ENCODE results near the gene RPL21. TPM values are rescaled to one million over a fixed set of nuclear protein-coding genes. Genes with fewer than 3 reads are reported as not detected.
"Not testable (repeated sequence)": the region's sequence is repeated elsewhere in the genome, so short reads cannot be mapped to it uniquely, and the experiment has no call there.

RPL21 gene
- total and polyA plus RNA-seq, 2 donors (not counting 1 experiment from before 2014, with no cell fraction given): 1,937 to 2,245 TPM

DNA sequence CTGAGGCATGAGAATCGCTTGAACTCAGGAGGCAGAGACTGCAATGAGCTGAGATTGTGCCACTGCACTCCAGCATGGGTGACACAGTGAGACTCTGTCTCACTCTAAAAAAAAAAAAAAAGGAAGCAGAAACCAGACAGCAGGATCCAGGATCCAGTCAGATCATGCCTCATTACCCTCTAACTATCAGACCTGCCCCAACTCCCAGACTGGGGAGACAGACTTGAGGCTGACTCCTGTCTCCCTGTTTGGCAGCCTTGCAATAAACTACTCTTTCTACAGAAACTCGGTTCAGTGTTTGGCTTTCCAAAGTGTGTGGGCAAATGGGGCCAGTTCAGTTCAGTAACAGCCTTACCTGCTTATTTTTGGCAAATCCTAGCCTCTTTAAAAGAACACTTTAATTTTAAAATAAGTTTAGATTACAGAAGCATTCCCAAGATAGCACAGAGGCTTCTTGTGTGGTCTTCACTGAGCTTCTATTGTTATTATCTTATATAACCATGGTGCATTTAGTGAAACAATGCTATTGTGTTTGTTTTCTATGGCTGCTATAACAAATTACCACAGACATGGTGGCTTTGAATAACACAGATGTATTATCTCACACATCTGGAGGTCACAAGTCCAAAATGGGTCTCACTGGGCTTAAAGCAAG lies 37.8 kb downstream of the RPL21 start:
- H3K4me3 ChIP-seq (ENCODE audit: control extremely low read depth in 1 of 5, extremely low read depth in 1 of 5, insufficient read depth in 1 of 5, low read depth in 2 of 5, low read length in 4 of 5): no peak overlapping the region
- H3K27ac ChIP-seq (ENCODE audit: low read length in 2 of 2): no peak overlapping the region
- no peaks in the 10 kb centered on the region for H3K27me3 ChIP-seq (replicated peaks in 1 of 4; ENCODE audit: control extremely low read depth in 1 of 4, control insufficient read depth in 3 of 4, insufficient read depth in 4 of 4, low read length in 3 of 4)
- WGBS (ENCODE audit: insufficient coverage): 73% methylated on average over 2 of the region's 2 CpGs
- intact Hi-C loops (cut with micrococcal nuclease): no loop called here
- H3K9me3 ChIP-seq (ENCODE audit: control extremely low read depth in 1 of 3, control insufficient read depth in 2 of 3, insufficient read depth in 1 of 3, low read length in 2 of 3): no peaks in the 10 kb centered on the region
- ChIA-PET CTCF (no interaction called here), POLR2A (no interaction called here)
- Mint-ChIP-seq H3K9me3 (ENCODE audit: insufficient read depth) (no peaks in the 10 kb centered on the region), H3K27ac (no peak overlapping the region), H3K4me3 (no peak overlapping the region), H3K4me1 (peaks cover 22% of the 10 kb centered on the region), H3K27me3 (no peaks in the 10 kb centered on the region)
- no peak overlapping the region for H3K4me2 ChIP-seq (replicated peaks; ENCODE audit: low read depth, low read length, poor library complexity, severe bottlenecking)
- TF ChIP-seq, protein P1, sequence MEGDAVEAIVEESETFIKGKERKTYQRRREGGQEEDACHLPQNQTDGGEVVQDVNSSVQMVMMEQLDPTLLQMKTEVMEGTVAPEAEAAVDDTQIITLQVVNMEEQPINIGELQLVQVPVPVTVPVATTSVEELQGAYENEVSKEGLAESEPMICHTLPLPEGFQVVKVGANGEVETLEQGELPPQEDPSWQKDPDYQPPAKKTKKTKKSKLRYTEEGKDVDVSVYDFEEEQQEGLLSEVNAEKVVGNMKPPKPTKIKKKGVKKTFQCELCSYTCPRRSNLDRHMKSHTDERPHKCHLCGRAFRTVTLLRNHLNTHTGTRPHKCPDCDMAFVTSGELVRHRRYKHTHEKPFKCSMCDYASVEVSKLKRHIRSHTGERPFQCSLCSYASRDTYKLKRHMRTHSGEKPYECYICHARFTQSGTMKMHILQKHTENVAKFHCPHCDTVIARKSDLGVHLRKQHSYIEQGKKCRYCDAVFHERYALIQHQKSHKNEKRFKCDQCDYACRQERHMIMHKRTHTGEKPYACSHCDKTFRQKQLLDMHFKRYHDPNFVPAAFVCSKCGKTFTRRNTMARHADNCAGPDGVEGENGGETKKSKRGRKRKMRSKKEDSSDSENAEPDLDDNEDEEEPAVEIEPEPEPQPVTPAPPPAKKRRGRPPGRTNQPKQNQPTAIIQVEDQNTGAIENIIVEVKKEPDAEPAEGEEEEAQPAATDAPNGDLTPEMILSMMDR (IDR thresholded peaks at IDR 0.05): no peak
- TF ChIP-seq EZH2 (IDR thresholded peaks at IDR 0.05; ENCODE audit: borderline replicate concordance, insufficient read depth, low read depth, low read length, poor library complexity, severe bottlenecking): no peak
- H3K4me1 ChIP-seq (ENCODE audit: control insufficient read depth in 2 of 2, insufficient read depth in 2 of 2, low read length in 2 of 2): peaks cover 22 to 24% of the 10 kb centered on the region in 2 donors
- ATAC-seq (ENCODE audit: low read depth) (no peak), DNase-seq (no peak)
- no peak overlapping the region for H3K9ac ChIP-seq (ENCODE audit: low read length)
- no peaks in the 10 kb centered on the region for H3K79me2 ChIP-seq (ENCODE audit: control insufficient read depth, insufficient read depth, low read length)
- H3K36me3 ChIP-seq (replicated peaks in 1 of 2; ENCODE audit: control extremely low read depth in 1 of 2, control insufficient read depth in 1 of 2, extremely low read depth in 1 of 2, insufficient read depth in 2 of 2, low read length in 1 of 2): no peaks in the 10 kb centered on the region
- H4K20me1 ChIP-seq (ENCODE audit: control insufficient read depth, insufficient read depth, low read length, poor library complexity, severe bottlenecking): no peaks in the 10 kb centered on the region
- no peak overlapping the region for H2AFZ ChIP-seq (ENCODE audit: insufficient read depth, low read depth, low read length, poor library complexity, severe bottlenecking)

DNA sequence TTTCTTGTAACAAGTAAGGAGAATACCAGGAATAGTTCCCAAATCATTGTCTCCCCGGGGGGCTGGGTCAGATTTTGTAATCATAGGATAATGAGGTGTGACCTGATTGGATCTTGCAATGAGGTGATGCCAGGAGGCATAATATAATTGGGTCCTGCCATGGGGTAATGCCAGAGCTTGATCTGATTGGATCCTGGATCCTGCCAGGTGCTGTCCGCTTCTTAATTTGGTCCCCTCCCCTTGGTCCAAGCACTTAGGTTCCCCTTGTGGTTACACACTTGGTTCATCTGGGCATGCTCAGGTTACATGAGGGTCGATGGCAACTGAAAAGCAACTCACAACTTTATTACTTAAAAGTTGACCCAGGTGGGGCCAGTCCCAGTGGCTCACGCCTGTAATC lies 39.4 kb downstream of the RPL21 start:
- WGBS (ENCODE audit: insufficient coverage): 82% methylated on average over 3 of the region's 4 CpGs
- Histone ChIP-seq H2AFZ (ENCODE audit: insufficient read depth, low read depth, low read length, poor library complexity, severe bottlenecking) (no peak overlapping the region), H3K9ac (ENCODE audit: low read length) (no peak overlapping the region), H3K79me2 (ENCODE audit: control insufficient read depth, insufficient read depth, low read length) (no peaks in the 10 kb centered on the region), H3K4me3 (ENCODE audit: control extremely low read depth in 1 of 5, extremely low read depth in 1 of 5, insufficient read depth in 1 of 5, low read depth in 2 of 5, low read length in 4 of 5) (no peak overlapping the region), H3K36me3 (replicated peaks in 1 of 2; ENCODE audit: control extremely low read depth in 1 of 2, control insufficient read depth in 1 of 2, extremely low read depth in 1 of 2, insufficient read depth in 2 of 2, low read length in 1 of 2) (no peaks in the 10 kb centered on the region), H3K27ac (ENCODE audit: low read length in 2 of 2) (no peak overlapping the region), H4K20me1 (ENCODE audit: control insufficient read depth, insufficient read depth, low read length, poor library complexity, severe bottlenecking) (no peaks in the 10 kb centered on the region), H3K4me2 (replicated peaks; ENCODE audit: low read depth, low read length, poor library complexity, severe bottlenecking) (no peak overlapping the region), H3K27me3 (replicated peaks in 1 of 4; ENCODE audit: control extremely low read depth in 1 of 4, control insufficient read depth in 3 of 4, insufficient read depth in 4 of 4, low read length in 3 of 4) (no peaks in the 10 kb centered on the region), H3K4me1 (ENCODE audit: control insufficient read depth in 2 of 2, insufficient read depth in 2 of 2, low read length in 2 of 2) (peaks cover 28 to 30% of the 10 kb centered on the region in 2 donors), H3K9me3 (ENCODE audit: control extremely low read depth in 1 of 3, control insufficient read depth in 2 of 3, insufficient read depth in 1 of 3, low read length in 2 of 3) (no peaks in the 10 kb centered on the region)
- Mint-ChIP-seq H3K27me3 (no peaks in the 10 kb centered on the region), H3K27ac (no peak overlapping the region), H3K9me3 (ENCODE audit: insufficient read depth) (no peaks in the 10 kb centered on the region), H3K4me3 (no peak overlapping the region), H3K4me1 (peaks cover 29% of the 10 kb centered on the region)
- ChIA-PET POLR2A (no interaction called here), CTCF (interaction anchor here (1.4 kb wide), 1 partner anchor 20 kb away, joined by 4 read pairs; the partner anchor contains the start of gene RASL11A)
- no peak for TF ChIP-seq EZH2 (IDR thresholded peaks at IDR 0.05; ENCODE audit: borderline replicate concordance, insufficient read depth, low read depth, low read length, poor library complexity, severe bottlenecking)
- TF ChIP-seq, protein P1 (IDR thresholded peaks at IDR 0.05): no peak
- ATAC-seq (ENCODE audit: low read depth): no peak
- intact Hi-C loops (cut with micrococcal nuclease): no loop called here
- no peak for DNase-seq

DNA sequence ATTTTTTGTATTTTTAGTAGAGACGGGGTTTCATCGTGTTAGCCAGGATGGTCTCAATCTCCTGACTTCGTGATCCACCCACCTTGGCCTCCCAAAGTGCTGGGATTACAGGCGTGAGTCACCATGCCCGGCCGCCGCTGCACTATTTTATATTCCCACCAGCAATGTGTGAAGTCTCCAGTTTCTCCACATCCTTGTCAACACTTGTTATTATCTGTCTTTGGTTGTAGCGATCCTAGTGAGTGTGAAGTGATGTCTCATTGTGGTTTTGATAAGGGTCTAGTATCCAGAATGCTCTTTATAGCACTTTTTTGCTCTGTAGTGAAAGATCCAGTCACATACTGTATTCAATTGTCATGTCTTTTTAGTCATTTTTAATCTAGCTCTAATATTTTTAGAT lies 40.6 kb downstream of the RPL21 start:
- H3K9ac ChIP-seq (ENCODE audit: low read length); intact Hi-C loops (cut with micrococcal nuclease); H3K4me2 ChIP-seq (replicated peaks; ENCODE audit: low read depth, low read length, poor library complexity, severe bottlenecking); H4K20me1 ChIP-seq (ENCODE audit: control insufficient read depth, insufficient read depth, low read length, poor library complexity, severe bottlenecking); ATAC-seq (ENCODE audit: low read depth); H3K27me3 ChIP-seq (replicated peaks in 1 of 4; ENCODE audit: control extremely low read depth in 1 of 4, control insufficient read depth in 3 of 4, insufficient read depth in 4 of 4, low read length in 3 of 4); H3K36me3 ChIP-seq (replicated peaks in 1 of 2; ENCODE audit: control extremely low read depth in 1 of 2, control insufficient read depth in 1 of 2, extremely low read depth in 1 of 2, insufficient read depth in 2 of 2, low read length in 1 of 2); H3K4me3 ChIP-seq (ENCODE audit: control extremely low read depth in 1 of 5, extremely low read depth in 1 of 5, insufficient read depth in 1 of 5, low read depth in 2 of 5, low read length in 4 of 5); H3K79me2 ChIP-seq (ENCODE audit: control insufficient read depth, insufficient read depth, low read length); H3K9me3 ChIP-seq (ENCODE audit: control extremely low read depth in 1 of 3, control insufficient read depth in 2 of 3, insufficient read depth in 1 of 3, low read length in 2 of 3); H3K9me3 Mint-ChIP-seq (ENCODE audit: insufficient read depth); POLR2A ChIA-PET; DNase-seq; H3K27me3 Mint-ChIP-seq; H2AFZ ChIP-seq (ENCODE audit: insufficient read depth, low read depth, low read length, poor library complexity, severe bottlenecking); H3K4me3 Mint-ChIP-seq: not testable (repeated sequence)
- peaks cover 28 to 30% of the 10 kb centered on the region in 2 donors for H3K4me1 ChIP-seq (ENCODE audit: control insufficient read depth in 2 of 2, insufficient read depth in 2 of 2, low read length in 2 of 2)
- Mint-ChIP-seq H3K27ac (peak overlapping the region; percentile 7), H3K4me1 (peaks cover 29% of the 10 kb centered on the region)
- peak overlapping the region; percentile 33 to 65 for H3K27ac ChIP-seq (ENCODE audit: low read length in 2 of 2)
- CTCF ChIA-PET: interaction anchor here (0.6 to 1.5 kb wide), 5 partner anchors 20 to 590 kb away, joined by 3 to 5 read pairs (median 3); no protein-coding TSS in a partner anchor
- WGBS (ENCODE audit: insufficient coverage): no CpG with 5 or more reads among the region's 8 CpGs
